T-helper 1 cell treated with Interleukin-12 subunit alpha and Interleukin-12 subunit beta and Interleukin-4 antibody, amounts not matched to agents 30 ng/mL and 1 ng/mL, for 36 hours (primary cell): ENCODE results near the gene ACVR2A. TPM values are rescaled to one million over a fixed set of nuclear protein-coding genes. Genes with fewer than 3 reads are reported as not detected.

Source experiments
- intact Hi-C: fragments of 100-400 bp; cut with micrococcal nuclease; formaldehyde crosslinking; loops from one replicate; pipeline ENCODE4 v1.15.1; 2024
- total RNA-seq: library from RNA; stranded (reverse); gene quantifications from 2 replicates; pipeline ENCODE4 v1.2.3, GENCODE V29; 2022

The ACVR2A gene
- total RNA-seq, result 5.7 TPM in 2 replicates

DNA sequence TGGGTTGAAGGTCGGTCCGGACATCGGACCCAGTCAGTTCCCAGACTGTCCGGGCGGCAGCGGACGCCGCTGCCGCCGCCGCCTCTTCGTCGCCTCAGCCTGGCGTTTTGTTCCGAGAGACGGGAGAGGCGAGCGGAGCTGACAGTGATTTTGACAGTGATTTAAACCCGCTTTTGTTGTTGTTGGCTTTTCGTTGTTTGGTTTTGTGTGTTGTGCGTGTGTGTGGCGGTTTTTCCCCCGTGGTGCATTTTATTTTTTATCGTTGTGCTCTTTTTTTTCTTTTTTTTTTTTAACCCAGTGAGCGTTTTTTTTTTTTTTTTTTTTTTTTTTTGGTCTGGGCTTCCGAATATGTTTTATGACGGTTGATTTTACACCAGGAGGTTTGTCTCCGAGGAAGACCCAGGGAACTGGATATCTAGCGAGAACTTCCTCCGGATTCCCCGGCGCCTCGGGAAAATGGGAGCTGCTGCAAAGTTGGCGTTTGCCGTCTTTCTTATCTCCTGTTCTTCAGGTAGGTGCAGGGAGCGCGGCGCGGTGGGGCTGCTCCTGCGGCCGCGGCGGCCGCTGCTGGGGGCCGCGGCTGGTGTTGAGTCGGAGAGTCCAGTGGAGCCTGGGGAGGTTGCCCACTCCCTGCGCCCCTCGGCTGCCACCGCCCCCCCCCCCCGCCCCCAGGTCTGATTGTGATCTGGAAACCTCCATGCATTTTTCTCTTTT, at the start of gene ACVR2A:
Gene ACVR2A, plus strand, starts transcription at position 333 of the 714 bp plus-strand sequence. Its CDS starts 124 bp downstream, at position 457.
- intact Hi-C loops, result loop anchor here (1.0 to 10.0 kb wide), 12 partner anchors 175 to 1742 kb away; partner anchors contain the start of genes KIF5C, MMADHC and ORC4

DNA sequence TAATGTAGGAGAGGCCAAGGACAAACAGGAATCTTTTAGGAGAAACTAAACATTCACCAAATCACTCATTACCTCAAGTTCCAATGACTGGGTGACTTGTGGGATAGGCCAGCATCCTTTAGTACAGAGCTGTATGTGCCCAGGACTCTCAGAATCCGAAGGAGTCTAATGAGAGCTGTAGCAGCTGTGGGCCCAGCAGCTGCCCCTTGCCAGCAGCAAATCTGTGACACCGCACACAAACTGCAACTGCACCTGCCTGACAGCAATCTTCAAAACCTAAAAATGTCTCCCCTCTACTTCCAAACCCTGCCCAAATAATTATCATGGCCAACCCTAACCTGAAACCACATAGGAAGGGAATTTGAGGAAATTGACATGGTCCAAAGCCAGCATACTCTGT, 44.5 kb upstream of the ACVR2A start:
- intact Hi-C loops, result no loop called here

DNA sequence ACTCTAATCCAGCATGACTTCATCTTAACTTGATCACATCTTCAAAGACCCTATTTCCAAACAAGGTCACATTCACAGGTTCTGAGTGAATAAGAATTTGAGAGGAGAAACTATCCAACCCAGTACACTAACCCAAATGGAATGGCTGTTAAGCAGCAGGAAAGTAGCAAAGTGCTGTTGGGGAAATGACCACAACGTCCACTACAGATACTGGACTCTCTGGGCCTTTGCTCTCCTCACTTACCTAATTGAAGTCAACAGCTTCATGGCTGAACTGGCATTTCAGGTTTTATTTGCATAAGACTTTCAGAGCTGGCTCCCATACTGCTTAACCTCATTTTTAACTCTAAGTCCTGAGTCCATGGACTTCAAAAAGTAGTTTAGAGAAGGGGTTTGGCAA, 38.0 kb upstream of the ACVR2A start:
- intact Hi-C loops, result no loop called here

DNA sequence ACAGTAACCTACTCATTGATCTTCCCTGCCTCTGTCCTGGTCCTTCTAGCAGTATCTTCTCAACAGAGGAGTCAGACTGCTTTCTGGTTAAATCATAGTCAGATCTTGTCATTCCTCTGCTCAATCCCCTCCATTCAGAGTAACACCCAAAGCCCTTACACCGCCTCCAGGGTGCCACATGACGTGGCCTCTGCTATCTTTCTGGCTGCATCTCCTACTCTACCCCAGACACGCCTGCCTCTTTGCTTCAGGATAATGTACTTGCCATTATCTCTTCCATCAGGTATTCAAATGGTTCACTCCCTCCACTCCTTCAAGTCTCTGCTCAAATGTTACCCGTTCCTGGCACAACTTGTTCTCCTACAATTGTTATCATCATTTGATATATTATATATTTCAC, 36.3 kb upstream of the ACVR2A start:
- intact Hi-C loops, result no loop called here

DNA sequence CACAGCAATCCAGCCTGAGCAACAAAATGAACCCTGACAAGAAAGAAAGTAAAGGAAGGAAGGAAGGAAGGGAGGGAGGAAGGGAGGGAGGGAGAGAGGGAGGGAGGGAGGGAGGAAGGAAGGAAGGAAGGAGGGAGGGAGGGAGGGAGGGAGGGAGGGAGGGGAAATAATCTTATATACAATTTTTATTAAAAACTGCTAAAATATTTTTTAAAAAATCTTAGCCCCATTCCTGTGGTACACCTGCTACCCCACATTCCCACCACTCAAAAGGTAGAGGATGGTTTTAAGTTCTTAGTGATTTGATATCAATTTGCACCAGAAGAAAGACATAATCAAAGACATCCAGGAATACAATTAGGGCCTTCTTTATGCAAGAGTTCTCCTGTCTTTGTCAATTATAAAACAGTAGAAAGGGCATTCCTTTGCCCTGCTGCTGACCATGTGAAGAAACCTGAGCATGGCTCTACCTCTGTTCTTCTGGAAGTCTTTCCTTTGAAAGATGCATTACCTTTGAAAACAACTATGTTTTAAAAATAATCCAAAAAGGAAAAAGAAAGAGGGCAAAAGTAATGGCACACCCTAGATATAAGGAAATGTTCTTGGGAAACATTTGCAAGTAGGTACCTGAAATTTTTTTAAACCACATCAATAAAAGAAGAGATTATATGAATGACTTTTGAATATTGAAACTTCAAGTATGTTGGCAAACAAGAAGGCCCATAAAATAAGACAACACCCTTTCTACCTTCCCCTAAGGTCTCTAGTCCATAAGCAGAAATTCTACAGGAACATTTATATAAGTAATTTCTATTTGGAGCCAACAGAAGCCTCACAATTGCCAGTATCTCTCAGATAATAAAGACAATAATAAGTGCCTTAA, 33.7 kb upstream of the ACVR2A start:
- intact Hi-C loops, result no loop called here

DNA sequence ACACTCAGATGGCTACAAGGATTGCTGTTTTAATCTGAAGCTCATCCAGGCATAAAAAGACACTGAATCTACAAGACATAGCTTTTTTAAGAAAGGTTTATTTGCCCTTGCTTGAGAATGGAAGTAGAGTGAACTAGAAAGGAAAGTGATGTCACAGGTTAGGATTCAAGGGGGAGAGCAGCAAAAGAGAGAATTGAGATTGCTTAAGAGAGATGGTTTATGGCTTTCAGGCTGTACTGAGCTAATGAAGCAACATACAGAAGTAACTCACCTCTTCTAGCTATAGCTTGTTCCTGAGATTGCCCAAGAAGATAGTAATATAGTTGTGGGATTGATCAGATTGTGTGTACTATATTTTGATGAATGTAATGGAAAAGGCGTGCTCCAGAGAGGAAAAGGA, 26.1 kb upstream of the ACVR2A start:
- intact Hi-C loops, result no loop called here

DNA sequence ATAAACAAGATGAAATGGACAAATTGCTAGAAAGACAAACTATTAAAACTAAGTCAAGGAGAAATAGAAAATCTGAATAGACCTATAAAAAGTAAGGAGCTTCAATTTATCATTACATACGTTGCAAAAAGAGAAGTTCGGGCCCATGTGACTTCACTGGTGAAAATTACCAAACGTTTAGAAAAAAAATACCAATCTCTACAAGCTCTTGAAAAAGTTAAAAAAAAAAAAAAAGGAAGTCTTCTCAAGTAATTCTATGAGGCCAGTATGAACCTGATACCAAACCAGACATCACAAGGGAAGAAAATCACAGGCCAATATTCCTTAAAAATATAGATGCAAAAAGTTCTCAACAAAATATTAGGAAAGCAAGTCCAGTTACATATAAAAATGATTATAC, 20.2 kb upstream of the ACVR2A start:
- intact Hi-C loops, result no loop called here

DNA sequence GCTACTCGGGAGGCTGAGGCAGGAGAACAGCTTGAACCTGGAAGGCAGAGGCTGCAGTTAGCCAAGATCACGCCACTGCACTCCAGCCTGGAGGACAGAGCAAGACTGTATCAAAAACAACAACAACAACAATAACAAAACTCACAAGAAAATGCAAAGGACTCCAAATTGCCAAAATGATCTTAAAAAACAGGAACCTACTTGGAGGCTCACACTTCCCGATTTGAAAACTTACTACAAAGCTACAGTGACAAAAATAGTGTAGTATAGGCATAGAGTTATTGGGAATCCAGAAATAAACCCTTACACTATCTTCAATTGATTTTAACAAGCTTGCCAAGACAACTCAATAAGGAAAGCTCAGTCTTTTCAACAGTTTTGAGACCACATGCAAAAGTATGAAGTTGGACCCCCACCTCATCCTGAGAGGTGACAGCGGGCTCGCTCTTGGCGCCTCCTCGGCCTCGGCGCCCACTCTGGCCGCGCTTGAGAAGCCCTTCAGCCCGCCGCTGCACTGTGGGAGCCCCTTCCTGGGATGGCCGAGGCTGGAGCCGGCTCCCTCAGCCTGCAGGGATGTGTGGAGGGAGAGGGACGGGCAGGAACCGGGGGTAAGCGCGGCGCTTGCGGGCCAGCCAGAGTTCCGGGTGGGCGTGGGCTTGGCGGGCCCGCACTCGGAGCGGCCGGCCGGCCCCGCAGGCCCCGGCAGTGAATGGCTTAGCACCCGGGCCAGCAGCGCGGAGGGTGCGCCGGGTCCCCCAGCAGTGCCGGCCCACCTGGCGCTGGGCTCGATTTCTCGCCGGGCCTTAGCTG, 18.3 kb upstream of the ACVR2A start:
- intact Hi-C loops, result no loop called here

DNA sequence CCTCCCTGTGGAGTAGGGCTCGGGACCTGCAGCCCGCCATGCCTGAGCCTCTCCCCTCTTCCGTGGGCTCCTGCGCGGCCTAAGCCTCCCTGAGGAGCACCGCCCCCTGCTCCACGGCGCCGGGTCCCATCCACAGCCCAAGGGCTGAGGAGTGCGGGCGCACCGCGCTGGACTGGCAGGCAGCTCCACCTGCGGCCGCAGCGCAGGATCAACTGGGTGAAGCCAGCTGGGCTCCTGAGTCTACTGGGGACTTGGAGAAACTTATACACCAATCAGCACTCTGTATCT, 17.8 kb upstream of the ACVR2A start:
- intact Hi-C loops, result no loop called here

DNA sequence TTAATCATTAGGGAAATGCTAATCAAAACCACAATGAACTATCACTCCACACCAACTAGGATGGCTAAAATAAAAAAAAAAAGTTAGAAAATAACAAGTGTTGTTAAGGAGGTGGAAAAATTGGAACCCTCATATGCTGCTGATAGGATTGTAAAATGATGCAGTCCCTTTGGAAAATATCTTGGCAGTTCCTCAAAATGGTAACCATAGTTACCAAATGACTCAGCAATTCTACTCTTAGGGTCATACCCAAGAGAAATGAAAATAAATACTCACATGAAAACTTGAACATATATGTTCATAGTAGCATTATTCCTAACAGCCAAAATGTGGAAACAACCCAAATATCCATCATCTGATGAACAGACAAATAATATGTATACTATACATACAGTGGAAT, 15.7 kb upstream of the ACVR2A start:
- intact Hi-C loops, result no loop called here

DNA sequence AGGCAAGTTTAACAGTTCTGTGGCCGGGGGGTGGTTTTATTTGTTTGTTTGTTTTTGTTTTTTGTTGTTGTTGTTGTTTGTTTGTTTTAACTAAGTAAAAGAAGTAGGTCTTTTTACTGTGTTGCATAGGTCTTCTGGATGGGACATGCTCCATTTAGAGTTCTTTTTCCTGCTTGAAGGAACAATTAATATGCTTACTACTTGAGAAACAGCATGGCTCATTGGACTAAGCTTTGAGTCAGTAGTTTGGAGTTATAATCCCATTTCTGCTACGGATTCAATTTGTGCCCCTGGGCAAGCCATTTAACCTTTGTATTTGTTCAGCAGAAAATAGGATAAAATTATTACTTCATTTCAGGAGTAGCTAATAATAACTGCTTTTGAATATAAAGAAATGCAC, 8.7 kb upstream of the ACVR2A start:
- intact Hi-C loops, result no loop called here

DNA sequence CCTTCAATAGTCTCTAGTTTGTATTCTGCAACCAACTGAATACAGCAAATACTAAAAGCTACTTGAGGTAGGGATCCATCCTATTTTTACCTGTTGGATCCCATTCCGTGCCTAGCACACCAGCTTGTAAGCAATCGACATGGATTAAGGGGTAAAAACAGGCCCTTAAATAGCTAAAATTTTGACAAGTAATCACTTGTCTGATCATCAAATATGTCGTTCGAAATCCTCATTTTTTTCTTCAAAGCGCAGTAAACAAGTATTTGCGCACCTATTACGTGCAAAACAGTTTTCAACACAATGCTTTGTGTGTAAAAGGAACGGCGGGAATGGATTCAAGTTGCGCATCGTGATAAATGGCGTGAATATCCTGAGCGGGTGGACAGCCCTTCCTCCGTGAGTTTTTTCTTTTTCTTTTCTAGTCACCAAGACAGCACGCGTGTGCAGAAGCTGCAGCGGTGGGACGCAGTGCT, 1.4 kb upstream of the ACVR2A start:
- intact Hi-C loops, result loop anchor here (1.0 to 10.0 kb wide), 4 partner anchors 68 to 1744 kb away; partner anchors contain the start of gene MMADHC

DNA sequence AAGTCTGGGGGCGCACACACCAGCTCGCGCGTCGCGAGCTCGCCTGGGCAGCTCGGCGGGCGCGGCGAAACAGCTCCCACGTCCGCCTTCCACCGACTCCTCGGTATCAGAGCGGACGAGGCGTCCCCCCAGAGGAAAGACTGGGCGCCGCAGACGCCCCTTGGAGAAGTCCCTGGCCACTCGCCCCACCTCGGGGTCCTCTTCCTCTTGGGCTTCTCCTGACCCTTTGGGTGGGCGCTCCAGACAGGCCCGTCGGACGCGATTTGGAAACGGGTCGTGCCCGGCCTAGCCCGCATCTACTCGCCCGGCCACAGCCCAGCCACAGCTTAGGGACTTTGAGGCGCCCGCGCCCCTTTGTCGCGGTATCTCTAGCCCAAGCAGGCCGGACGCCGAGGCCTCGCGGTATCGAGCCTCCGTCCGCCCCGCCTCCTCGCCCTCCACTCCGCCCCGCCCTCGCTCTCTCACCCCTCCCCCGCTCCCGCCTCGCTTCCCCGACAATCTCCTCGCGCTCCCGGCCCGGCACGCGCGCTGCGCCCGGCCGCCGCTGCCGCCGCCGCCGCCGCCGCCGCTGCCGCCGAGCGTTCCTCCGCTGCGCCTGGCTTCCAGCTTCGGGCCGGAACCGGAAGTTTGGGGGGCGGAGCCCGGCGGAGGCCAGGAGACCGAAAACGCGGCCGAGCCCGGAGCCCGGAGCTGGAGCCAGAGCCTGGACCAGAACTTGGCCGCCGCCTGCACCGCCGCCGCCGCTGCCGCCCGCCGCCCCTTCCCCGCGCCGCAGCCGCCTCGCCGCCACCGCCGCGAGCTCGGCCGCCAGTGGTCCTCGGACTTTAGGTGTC, 749 bp upstream of the ACVR2A start:
- intact Hi-C loops, result loop anchor here (1.0 to 10.0 kb wide), 9 partner anchors 67 to 1743 kb away; partner anchors contain the start of gene MMADHC

DNA sequence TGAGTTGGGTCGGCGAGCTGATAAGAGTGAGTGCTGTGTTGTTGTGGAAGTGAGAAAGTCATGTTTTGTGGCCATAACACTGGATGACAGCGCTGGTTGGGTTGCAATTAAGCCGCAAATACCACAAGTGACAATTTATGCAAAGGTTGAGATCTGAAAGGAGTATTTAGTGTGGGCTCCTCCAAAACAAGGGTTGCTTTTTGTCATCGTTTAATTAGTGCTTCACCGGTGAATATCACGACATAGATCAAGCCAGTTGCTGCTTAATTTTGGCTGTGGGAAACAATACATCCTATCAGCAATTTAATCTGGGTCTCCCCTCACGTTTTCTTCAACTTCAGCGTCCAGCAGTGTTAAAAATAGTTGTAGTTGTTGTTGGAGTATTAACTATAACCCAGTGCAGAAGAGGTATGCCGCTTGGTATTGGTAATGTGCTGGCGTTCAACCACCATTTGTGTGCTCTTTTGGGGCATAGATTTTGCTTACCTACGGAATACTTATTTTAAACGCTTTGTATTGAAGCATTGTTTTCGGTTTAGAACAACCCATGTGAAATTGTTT, 662 bp downstream of the ACVR2A start:
- intact Hi-C loops, result loop anchor here (1.0 to 10.0 kb wide), 8 partner anchors 175 to 1032 kb away; partner anchors contain the start of genes KIF5C and ORC4

DNA sequence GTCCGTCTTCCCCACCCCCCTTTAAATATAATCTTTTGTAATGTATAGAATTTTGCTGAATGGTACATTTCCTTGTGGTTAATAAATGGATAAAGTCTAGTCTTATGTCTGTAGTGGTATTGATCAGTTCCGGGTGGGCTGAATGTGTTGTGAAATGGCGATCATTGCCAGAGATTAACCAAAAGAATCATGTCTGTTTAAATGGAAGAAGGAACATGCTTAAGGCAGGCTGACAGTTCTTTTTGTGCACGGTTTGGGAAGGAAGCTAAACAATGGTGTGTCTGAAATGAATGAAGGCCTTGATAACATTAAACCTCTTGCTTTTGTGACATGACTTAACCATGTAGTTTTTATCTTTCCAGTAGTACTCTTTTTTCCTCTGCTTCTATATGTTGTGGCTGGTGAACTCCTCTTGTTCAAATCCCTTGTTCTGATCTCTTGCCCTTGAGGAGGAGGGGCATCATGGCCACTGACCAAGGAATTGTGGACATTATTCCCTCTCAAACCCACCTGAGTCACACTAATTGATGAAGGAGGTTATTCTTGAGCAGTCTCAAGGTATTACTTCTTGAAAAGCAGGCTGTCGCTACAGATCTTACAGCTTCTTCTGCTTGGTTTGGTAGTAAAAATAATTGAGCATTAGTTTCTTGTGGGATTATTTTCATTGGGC, 1.7 kb downstream of the ACVR2A start:
- intact Hi-C loops, result loop anchor here (5.0 to 10.0 kb wide), 3 partner anchors 678 to 1031 kb away; partner anchors contain the start of gene KIF5C

DNA sequence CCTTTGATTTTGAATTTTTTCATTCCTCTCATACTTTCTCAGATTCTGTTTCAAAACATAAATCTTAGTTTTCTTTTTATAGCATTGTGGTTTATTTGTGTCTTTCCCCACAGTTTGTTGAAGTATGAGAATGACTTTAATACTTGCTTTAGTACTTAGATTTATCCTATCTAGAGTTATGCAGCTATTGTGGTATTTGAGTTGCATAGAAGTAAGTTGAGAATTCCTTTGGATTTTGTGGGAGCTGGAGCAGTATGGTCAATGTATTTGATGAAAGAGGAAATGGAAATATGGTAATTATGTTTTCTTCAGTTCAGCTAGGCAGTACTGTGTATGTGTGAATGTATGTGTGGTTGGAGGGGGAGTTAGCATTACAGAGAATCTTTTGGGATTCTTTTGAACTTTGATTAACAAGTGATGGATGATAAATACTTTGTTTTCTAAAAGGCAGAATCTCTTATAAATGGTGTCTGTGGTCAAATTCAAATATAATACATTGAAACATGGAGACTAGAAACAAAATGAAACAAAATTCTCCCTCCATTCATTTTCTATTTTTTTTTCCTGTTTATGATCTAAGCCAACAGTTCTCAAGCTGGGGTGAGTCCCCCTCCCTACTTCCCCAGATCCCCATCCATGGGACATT, 3.0 kb downstream of the ACVR2A start:
- intact Hi-C loops, result loop anchor here (5.0 to 10.0 kb wide), 3 partner anchors 677 to 1029 kb away; partner anchors contain the start of gene KIF5C

DNA sequence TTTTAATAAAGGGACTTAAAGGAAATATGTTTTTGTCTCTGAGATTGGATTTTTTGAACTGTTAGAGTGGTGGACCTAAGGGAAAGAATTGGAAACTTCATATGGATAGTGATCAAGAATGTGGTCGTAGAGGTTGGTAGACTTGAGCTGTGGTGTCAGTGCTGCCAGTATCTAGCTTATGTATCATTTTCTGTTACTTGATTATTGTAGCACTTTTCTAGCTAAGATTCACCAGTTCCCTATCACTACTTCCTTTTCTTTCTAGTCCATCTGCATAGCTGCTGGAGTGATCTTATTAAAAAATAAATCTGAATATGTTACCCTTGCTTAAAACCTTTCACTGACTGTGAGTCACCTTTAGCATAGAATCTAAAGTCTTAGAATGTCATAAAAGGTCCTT, 6.0 kb downstream of the ACVR2A start:
- intact Hi-C loops, result no loop called here

DNA sequence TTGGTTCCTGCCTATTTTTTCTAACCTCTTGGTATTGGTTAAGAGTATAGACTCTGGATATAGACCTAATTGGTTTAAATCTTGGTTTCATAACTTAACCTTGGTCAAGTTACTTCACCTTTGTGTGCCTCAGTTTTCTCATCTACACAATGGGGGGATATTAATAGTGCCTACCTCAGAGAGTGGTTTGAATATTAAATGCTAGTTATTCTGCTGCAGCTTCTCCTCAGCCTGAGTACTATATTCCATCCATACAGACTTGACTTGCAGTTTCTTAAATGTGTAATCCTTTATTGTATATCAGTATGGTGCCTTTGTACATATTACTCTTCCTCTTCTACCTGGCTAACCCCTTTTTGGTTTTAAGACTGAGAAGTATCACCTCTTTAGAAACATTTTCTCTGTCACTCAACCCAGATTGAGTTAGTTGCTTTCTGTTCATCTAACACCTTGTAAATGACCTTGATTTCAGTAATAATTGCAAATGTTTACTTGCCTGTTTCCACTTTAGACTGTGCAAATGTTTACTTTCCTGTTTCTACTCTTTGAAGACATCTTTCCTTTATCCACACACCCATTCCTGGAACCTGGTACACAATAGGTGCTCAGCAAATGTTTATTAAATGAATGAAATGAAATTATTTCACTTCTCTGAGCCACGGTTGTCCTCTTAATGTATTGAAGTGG, 6.6 kb downstream of the ACVR2A start:
- intact Hi-C loops, result no loop called here
